ENCODE data around the gene CBX2.

Gene CBX2

DNA sequence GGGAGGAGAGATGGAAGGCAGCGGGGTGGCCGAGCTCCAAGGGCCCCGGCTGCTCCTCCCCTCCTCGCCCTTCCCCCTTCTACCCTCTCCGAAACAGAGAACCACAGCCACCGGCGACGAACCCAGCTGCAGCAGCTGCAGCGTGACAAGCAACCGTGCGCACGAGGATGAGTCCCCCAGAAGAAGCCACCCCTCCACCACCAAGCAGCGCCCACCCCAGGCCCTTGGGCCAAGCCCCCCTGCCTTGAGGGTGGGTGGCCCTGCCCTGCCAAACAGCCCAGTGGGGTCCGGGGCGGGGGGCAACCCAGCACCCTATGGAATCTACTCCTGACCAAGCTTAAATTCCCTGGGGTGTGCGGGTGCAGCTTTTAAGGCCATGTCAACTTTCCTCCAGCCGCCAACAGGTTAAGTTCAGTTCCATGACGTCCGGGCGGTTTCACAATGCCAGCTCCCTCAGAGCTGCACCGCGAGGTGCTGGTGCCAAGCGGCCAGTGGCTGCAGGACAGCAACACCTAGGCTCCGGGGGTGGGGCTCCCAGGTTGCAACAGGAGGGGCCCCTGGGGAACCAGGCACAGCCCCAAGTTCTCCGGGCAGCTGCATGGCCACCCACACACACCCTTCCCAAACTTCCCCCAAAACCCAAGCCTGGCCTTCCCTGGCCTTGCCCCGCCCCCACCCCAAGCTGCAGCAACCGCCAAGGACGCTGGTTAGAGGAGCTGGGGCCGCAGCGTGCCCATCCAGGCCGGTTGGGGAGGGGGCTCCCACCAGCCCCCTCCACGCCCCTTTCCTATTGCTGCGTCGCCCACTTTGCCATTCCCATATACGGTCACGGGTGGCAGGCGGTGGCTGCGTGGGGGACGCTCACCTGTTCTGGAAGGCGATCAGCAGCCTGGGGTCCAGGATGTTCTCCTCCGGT, 59.3 kb downstream of the CBX2 start:
- H3K4me3 ChIP-seq (ENCODE audit: control insufficient read depth, low read depth, low read length) = peak overlapping the region; percentile 81
- no peak for DNase-seq (ENCODE audit: low read depth)
- TF ChIP-seq, protein P1, sequence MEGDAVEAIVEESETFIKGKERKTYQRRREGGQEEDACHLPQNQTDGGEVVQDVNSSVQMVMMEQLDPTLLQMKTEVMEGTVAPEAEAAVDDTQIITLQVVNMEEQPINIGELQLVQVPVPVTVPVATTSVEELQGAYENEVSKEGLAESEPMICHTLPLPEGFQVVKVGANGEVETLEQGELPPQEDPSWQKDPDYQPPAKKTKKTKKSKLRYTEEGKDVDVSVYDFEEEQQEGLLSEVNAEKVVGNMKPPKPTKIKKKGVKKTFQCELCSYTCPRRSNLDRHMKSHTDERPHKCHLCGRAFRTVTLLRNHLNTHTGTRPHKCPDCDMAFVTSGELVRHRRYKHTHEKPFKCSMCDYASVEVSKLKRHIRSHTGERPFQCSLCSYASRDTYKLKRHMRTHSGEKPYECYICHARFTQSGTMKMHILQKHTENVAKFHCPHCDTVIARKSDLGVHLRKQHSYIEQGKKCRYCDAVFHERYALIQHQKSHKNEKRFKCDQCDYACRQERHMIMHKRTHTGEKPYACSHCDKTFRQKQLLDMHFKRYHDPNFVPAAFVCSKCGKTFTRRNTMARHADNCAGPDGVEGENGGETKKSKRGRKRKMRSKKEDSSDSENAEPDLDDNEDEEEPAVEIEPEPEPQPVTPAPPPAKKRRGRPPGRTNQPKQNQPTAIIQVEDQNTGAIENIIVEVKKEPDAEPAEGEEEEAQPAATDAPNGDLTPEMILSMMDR (IDR thresholded peaks at IDR 0.05; ENCODE audit: control insufficient read depth, insufficient read depth, low read depth, low read length, missing control alignments) = no peak
